HG03095 (cell line): ENCODE data around the gene PDIA6.
"Not testable (repeated sequence)": the region's sequence is repeated elsewhere in the genome, so short reads cannot be mapped to it uniquely, and the experiment has no call there.

ENCODE experiments used
- ATAC-seq: cut with Tn5 transposase; IDR thresholded peaks from one replicate; pipeline ENCODE4 v1.9.1; 2021; ENCODE audit warnings: moderate library complexity; ENCODE audit not compliant: unreplicated experiment

Gene PDIA6

DNA sequence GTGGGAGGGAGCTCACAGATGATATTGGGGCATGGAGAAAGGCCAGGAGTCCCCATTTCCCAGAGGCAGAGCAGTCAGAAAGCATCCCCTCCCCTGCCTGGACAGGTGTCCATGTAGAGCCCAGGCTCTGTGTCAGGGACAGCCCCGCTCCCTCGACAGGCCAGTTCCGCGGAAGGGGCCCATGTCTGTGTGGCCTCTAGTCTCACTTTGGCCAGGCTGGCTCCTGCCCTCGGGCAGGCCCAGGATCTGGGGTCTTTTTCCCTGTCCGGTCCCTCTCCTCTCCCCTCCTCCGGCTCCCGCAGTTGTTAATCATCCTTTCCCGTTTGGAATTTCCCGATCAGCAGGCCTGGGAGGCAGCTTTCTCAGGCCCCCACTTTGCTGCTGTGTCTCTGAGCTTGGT lies 20.4 kb upstream of the PDIA6 start:
- no peak for ATAC-seq

DNA sequence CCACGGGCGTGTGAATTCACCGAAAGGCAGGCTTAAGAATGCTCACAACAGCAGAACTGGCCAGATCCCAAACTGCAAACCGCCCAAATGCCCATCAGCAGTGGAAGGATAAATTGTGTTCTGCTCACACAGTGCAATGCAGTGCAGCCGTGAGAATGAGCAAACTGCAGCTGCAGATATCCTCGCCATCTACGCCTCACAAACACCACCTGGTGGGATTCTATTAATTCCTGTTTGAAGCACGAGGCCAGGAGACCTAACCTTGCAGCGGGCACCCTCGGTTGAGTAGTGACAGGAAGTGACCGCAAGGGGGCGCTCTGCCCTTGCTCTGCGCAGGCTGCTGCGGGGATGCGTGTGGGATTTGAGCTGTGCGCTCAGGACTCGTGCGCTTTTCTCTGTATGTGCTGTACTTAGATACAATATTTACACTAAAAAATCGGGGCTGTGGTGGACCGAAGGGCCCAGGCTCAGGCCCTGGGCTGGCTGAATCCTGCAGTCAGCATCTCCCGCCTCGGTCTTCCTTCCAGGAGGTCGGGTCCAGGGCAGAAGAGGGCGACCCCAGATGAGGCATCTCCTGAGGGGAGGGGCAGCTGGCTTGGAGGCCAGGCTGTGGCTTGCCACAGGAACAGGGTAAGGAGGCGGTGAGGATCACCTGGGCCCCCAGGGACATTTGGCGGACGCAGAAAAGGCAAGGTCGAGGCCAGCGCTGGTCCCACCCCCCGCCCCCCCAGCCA lies 19.8 kb upstream of the PDIA6 start:
- peak; percentile 82 for ATAC-seq

DNA sequence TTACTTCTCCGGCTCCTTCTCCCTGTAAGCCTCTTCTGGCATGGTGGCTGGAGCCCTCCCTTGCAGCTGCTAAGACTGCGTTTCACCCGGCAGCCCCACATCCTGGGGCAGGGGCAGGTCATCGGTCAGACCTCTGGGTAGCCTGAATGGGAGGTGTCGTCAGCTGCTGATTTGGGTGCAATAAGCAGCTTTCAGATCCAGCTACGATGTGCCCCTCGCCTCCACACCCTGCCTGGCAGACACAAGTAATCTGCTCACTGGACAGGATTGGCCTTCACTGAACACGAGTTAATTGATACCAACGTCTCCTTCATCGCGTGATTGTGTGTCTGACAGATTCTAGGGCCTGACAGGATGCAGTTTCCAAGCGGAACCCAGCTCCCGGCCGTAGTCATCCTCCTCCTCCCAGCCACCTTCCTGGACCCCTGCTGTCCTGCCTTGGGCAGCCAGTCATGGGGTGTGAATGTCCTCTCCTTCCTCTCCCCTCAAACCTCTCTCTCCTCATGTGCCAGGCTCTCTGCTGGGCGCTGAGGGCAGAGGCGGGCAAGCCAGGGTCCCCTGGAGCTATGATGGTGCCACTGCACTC lies 18.9 kb upstream of the PDIA6 start:
- no peak for ATAC-seq

DNA sequence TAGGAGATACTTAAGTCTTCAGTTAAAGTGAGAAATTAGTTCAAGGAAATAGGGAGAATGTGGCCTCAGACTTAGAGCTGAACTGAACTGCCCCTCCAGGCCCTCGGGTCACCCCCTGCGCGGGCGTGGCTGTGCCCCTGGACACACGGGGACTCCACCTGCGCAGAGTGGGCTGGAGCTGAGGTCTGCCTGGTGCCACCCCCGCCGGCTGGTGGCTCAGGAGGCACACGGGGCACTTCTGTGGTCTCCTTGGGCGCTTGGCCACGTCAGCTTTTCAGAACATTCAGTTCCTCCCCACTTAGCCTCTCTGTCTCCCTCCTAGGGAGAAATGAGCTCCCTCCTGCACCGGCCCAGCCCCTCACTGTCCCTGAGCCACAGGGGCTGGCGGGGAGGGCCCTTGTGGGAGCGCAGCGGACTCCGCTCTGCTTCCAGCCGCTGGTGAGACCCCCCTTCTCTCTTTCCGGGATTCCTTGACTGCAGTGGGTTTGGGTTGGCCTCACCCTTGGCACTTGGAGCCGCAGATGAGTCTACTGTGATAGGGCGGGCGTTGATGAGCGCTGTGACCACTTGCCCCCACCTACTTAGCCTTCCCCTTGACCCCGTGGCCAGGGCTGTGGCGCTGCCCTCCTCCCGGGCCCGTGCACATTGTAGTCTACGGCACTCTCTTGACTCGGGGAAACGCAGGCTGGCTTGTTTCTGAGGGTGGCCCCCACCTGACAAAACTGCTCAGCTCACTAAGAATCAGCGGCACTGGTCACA lies 18.2 kb upstream of the PDIA6 start:
- ATAC-seq = no peak

DNA sequence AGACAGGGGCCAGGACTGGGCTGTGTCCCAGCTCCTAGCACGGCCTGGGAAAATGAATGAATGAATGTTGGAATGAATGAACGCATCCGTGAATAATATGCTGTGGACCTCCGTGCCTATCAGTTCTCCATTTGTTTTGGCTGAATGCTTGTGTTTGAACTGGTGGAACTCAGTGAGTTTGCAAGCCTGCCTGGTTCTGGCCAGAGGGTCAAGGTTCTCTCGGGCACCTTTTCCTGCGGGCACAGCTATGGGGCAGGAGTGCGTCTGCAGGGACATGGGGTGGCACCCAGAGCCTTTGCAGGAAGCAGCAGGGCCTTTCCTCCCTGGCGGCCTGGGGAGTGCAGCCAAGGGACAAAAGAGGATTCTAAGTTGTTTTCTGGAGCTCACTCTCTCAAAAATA lies 17.6 kb upstream of the PDIA6 start:
- ATAC-seq = no peak

DNA sequence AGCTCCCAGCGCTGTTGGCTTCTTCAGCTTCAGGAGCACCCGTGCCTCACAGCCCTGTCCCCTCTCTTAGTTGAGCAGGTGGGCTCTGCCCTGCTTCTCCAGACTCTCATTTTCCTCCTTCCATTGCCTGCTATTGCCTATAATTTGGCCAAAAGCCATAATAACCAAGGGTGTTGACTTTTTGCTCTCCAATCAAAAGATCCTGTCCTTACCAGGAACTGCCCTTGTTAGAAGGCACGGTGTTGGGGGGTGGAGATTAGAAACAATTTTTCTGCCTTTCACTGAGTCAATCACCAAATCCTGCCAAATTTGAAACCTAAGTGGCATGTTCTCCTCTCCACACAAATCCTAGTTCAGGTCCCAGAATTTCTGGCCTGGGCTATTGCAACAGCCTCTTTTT lies 16.7 kb upstream of the PDIA6 start:
- ATAC-seq = no peak

DNA sequence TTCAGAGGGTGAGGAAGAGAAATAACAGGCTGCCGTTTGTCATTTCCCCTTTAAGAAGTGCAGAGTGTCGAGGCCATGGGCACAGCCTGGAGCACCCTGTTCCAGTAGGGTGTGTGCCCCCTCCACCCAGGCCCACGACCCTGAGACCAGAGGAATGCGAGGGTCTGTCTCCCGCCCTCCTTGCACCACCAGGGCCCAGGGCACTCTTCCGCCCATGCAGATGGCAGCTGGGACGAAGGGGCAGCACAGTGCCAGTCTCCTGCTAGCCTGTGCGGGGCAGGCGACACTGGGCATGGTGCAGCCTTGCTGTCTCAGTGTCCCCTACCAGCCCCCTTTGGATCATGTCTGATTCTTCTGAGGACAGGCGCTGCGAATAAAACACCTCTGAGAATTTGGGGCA lies 15.8 kb upstream of the PDIA6 start:
- ATAC-seq = no peak

DNA sequence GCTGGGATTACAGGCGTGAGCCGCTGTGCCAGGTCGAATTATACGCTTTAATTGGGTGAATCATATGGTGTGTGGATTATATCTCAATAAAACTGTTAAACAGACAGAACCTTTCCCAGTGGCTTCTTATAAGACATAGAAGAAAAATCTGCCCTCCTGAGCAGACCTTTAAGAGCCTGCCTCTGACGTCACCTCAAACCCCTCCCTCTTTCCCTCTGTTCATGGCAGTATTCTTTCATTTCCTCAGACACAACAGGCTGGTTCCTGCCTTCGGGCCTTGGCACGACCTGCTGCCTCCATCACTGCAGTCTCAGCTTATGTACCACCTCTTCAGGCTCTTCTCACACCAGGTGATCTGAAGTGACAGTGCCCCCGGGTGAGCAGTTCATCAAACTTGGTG lies 14.0 kb upstream of the PDIA6 start:
- ATAC-seq = no peak

DNA sequence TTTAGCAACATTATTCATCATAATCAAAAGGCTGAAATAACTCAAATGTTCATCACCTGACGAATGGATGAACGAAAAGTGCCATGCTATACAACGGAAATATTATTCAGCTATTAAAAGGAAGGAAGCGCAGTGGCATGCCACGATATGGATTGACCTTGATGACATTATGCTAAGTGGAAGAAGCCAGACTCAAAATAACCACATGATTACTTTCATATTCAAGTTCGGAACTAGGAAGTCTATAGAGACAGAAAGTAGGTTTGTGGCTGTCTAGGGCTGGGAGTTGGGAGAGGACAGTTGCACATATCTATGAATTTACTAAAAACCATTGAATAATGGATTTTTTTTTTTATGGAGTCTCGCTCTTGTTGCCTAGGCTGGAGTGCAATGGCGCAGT lies 13.4 kb upstream of the PDIA6 start:
- no peak for ATAC-seq

DNA sequence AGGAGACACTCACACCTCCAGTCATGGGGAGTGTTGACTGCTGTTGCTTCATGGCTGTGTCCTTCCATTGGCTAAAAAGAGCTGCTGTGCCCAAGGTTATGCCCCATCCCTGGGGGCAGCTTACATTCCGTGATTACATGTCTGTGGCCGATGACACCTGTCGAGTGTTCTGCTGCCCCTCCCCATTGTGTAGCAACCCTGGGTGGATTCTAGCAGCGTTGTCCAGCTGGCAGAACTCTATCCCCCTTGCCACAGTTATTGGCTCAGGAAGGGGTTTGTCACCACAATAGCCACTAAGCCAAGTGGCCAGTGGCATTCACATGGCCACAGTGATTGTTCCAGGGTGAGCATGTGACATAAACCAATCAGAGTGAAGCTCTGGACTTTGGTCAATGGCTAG lies 11.6 kb upstream of the PDIA6 start:
- no peak for ATAC-seq

DNA sequence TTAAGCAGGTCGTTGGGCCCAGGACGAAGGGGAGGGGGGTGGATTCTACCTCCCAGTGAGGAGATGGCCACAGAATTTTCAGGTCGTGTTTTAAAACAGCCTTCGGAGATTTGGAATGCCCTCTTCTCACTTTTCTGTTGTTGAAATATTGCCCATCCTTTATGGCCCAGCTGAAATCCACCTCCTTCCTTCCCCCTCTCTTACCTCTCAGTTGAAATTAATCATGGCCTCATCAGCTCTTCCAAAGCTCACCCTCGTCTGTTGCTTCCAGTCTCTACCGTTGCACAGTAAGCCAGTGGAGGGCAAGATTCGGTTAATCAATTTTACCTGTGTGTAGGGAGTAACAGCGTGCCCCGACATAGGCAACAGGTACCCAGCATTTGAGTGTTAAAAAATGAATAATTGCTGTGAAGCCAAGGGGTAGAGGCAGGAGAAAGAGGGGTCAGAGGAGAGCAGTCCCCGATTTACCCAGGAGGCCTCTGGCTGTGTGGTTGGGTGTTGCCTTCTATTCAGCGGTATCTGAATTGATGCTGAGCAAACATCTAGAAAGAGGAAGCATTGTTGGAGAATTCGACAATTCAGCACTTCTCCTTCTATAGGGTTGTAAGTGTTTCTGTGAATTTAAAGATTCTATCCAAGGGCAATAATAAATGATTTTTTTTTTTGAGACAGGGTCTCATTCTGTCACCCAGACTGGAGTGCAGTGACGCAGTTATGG lies 8.6 kb upstream of the PDIA6 start:
- no peak for ATAC-seq

DNA sequence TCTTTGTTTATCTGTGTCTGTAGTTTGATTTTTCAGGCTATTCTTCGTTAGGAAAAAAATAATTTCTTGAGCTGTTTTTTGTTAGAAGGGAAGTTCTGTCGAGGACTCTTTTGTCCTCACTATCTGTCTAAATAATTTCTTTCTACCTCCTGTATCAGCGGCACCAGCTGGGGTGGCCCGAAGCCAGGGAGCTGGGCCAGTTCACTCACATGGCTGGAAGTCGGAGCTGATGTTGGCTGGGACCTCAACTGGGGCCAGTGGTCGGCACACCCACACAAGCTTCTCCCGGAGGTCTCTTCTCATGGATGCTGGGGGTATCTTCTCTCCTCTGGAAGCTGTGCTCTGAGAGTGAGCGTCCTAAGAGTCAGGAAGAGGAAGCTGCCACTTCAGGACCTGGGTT lies 8.0 kb upstream of the PDIA6 start:
- ATAC-seq = no peak

DNA sequence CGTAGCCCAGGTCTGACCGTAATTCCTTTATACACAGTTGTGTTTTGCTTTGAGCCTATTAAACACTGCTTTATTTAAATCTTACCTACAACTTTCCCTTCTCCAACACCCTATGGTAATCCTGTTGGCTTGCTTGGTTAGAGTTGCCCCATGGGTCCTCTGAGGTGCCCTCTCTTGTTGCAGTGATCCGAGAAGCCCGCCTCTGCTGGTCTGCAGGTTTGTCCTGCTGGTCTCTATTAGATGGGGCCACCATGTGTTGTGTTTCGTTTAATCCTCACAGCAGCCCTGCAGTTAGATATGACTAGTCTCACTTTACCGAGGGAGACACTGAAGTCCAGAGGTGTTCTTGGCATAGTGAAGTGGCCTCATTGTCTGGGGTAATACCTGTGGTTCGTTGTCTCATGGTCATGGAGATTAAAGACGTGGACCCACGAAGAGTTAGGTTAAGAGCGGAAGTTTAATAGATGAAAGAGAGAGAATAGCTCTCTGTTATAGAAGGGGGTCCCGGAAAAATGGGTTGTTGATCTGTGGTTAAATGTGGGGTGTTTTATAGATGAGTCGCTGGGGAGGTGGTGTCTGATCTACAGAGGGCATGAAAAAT lies 7.2 kb upstream of the PDIA6 start:
- ATAC-seq = no peak

DNA sequence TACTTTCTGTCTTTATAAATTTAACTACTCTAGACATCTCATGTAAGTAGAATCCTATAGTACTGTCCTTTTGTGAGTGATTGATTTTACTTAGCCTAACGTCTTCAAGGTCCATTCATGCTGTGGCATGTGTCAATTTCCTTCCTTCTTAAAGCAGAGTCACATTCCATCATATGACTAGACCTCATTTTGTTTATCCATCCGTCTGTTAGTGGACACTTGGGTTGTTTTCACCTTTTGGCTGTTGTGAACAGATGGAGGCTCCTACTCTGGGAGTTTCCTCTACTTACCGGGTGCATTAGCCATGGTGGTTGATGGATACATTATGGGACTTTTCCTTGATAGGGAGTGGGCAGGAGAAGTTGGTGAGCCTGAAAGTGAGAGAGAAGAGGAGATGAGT lies 6.4 kb upstream of the PDIA6 start:
- no peak for ATAC-seq

DNA sequence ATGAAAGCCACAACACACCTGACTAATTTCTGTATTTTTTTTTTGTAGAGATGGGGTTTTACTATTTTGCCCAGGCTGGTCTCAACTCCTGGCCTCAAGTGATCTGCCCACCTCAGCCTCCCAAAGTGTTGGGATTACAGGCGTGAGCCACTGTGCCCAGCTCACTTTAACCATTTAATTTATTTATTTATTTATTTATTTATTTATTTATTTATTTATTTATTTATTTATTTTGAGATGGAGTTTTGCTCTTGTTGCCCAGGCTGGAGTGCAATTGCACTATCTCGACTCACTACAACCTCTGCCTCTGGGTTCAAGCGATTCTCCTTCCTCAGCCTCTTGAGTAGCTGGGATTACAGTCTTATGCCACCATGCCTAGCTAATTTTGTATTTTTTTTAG lies 5.7 kb upstream of the PDIA6 start:
- ATAC-seq = not testable (repeated sequence)

DNA sequence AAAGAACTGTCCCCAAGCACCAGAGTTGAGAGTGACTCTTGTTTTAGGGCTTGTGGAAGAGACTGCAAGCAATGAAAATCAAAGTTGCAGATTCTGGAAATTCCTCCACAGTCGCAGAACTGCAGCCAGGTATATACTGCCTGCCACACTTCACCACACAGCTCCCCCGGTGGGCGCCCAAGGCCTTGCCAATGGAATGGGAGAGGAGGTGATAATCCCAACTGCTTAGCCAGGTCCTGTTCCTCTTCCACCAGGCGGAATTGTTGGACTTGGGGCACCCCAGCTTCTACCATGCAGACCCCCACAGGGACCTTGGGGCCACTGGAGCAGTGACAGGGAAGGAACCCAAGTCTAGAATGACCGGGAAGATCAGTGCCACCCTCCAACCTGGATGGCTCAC lies 4.8 kb upstream of the PDIA6 start:
- ATAC-seq = no peak

DNA sequence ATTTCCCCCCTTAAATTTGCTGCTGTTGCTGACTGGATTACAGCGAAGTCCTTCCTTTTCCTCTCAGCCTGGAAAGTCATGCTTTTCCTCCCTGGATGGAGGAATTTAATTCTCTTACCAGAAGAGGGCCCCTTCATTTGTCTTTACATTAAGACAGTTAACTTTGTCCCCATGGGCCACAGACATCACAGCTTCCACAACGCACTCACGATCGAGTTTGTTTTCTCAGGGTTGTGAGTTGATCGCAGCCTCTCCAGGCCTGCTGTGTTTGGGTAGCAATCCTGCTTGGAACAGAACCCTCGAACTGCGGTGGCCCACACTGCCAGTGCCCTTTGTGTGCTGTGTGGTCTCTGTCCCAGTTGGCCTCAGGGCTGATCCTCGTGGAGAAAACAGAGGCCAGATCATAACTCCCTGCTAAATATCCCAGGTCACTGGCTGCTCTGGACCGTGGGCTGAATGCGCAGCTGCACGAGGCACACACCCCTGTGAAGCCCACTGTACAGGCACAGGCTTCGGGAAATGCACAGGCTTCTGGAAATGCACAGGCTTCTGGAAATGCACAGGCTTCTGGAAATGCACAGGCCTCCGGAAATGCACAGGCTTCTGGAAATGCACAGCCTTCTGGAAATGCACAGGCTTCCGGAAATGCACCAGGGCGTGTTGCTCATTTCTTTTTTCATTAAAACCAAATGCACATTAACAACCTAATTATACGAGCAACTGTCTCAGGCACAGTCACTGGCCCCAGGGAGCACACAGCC lies 2.2 kb upstream of the PDIA6 start:
- no peak for ATAC-seq

DNA sequence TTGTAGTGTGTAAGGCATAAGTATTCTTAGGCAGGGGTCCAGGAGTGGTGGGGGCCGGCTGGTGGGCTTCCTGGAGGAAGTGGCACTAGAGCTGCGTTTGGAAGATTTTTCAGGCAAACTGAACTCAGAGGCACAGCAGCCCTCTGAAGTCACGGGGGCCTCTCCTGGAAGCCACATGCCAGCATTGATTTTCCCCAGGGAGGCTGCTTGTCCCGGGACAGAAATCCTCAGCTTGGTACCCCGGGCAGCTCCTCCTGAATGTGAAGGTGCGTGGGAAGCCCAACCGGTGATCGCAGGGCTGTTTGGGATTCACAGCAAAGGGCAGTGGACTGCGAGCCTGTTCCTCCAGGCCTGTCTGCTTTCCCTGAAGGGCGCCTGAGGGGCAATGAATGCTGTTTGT lies 1.6 kb upstream of the PDIA6 start:
- ATAC-seq = no peak

DNA sequence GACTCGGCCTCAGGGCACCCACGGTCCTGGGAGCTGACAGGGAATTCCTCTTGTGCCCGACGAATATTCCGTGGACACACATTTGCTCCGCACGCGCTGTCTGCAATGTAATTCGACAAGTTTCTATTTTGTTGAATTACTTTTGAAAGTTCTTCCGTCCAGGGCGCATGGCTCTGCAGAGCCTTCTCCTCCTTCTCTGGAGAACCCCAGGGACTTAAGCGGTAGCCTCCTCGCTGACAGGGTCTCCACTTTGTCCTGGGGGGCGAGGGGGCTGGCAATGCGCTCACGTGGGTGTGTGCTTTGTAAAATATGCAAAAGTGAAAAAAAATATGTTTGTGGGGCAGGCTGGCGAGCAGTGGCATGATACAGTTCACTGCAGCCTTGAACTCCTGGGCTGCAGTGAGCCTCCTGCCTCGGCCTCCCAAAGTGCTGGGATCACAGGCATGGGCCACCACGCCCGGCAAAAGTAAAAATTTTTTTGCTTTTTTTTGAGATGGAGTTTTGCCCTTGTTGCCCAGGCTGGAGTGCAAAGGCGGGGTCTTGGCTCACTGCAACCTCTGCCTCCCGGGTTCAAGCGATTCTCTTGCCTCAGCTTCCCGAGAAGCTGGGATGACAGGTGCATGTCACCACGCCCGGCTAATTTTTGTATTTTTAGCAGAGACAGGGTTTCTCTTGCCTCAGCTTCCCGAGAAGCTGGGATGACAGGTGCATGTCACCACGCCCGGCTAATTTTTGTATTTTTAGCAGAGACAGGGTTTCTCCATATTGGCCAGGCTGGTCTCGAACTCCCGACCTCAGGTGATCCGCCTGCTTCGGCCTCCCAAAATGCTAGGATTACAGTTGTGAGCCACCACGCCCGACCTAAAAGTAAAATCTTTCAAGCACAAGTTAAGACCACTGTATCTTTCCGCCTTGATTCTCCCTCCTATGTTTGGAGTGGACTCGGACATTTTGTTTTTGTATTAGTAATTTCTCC lies 866 bp upstream of the PDIA6 start:
- not testable (repeated sequence) for ATAC-seq
